Activated CD4-positive, alpha-beta T cell treated with anti-CD3 and anti-CD28 coated beads, Interleukin-2, amount 50 U/mL, for 16 hours (primary cell): ENCODE results near the gene NBEA.
"Not testable (repeated sequence)": the region's sequence is repeated elsewhere in the genome, so short reads cannot be mapped to it uniquely, and the experiment has no call there.

Experiments used
- DNase-seq: peaks from one replicate; pipeline ENCODE4 v3.0.0-alpha.2; 2020

The NBEA gene

GRCh38 chr13:34941835-34942731 lies at the start of gene NBEA:
Gene NBEA (plus strand): TSS chr13:34942270. CDS start chr13:34942821, 551 bp downstream.
- peak; percentile 73 for DNase-seq

- no peak for DNase-seq
Observed at GRCh38 chr13:34894756-34895155, 47.3 kb upstream of the NBEA start.

GRCh38 chr13:34897220-34897619 lies 44.9 kb upstream of the NBEA start:
- no peak for DNase-seq

- DNase-seq = no peak
Observed at GRCh38 chr13:34899888-34900287, 42.2 kb upstream of the NBEA start.

- no peak for DNase-seq
Observed at GRCh38 chr13:34900288-34900739, 41.8 kb upstream of the NBEA start.

- DNase-seq = no peak
Observed at GRCh38 chr13:34901572-34901971, 40.5 kb upstream of the NBEA start.

- DNase-seq = no peak
Observed at GRCh38 chr13:34911159-34911558, 30.9 kb upstream of the NBEA start.

GRCh38 chr13:34913040-34913439 lies 29.0 kb upstream of the NBEA start:
- no peak for DNase-seq

- DNase-seq = no peak
Observed at GRCh38 chr13:34914416-34914815, 27.7 kb upstream of the NBEA start.

GRCh38 chr13:34926508-34926907 lies 15.6 kb upstream of the NBEA start:
- DNase-seq = no peak

- not testable (repeated sequence) for DNase-seq
Observed at GRCh38 chr13:34928676-34929075, 13.4 kb upstream of the NBEA start.

GRCh38 chr13:34931572-34931971 lies 10.5 kb upstream of the NBEA start:
- no peak for DNase-seq

GRCh38 chr13:34933349-34933748 lies 8.7 kb upstream of the NBEA start:
- no peak for DNase-seq

- DNase-seq = no peak
Observed at GRCh38 chr13:34933786-34934185, 8.3 kb upstream of the NBEA start.

- DNase-seq = no peak
Observed at GRCh38 chr13:34935841-34936240, 6.2 kb upstream of the NBEA start.

- DNase-seq = no peak
Observed at GRCh38 chr13:34939771-34940170, 2.3 kb upstream of the NBEA start.

GRCh38 chr13:34941436-34941834 lies 635 bp upstream of the NBEA start:
- no peak for DNase-seq

- DNase-seq = no peak
Observed at GRCh38 chr13:34942732-34943435, 814 bp downstream of the NBEA start.

GRCh38 chr13:34943436-34944273 lies 1.6 kb downstream of the NBEA start:
- no peak for DNase-seq

GRCh38 chr13:34944274-34944634 lies 2.2 kb downstream of the NBEA start:
- no peak for DNase-seq

- DNase-seq = no peak
Observed at GRCh38 chr13:34944751-34945150, 2.7 kb downstream of the NBEA start.

- no peak for DNase-seq
Observed at GRCh38 chr13:34951528-34951927, 9.5 kb downstream of the NBEA start.

- DNase-seq = no peak
Observed at GRCh38 chr13:34959489-34959888, 17.4 kb downstream of the NBEA start.
